ENCODE results near the gene MYO18B. TPM values are rescaled to one million over a fixed set of nuclear protein-coding genes. Genes with fewer than 3 reads are reported as not detected.

The MYO18B gene
- total and polyA plus RNA-seq, 2 donors (not counting 1 experiment from before 2014, with no cell fraction given) = 0.15 TPM; not detected in 1

- POLR2A ChIA-PET = no interaction called here
- Mint-ChIP-seq H3K27ac (peak overlapping the region; percentile 37), H3K9me3 (ENCODE audit: insufficient read depth) (no peaks in the 10 kb centered on the region), H3K4me1 (peaks cover 6% of the 10 kb centered on the region), H3K4me3 (no peak overlapping the region), H3K27me3 (no peaks in the 10 kb centered on the region)
- Histone ChIP-seq H3K36me3 (replicated peaks in 1 of 2; ENCODE audit: control extremely low read depth in 1 of 2, control insufficient read depth in 1 of 2, extremely low read depth in 1 of 2, insufficient read depth in 2 of 2, low read length in 1 of 2) (peaks cover 2 to 66% of the 10 kb centered on the region in 2 experiments), H3K4me2 (replicated peaks; ENCODE audit: low read depth, low read length, poor library complexity, severe bottlenecking) (no peak overlapping the region), H3K9ac (ENCODE audit: low read length) (no peak overlapping the region), H2AFZ (ENCODE audit: insufficient read depth, low read depth, low read length, poor library complexity, severe bottlenecking) (no peak overlapping the region), H3K4me3 (ENCODE audit: control extremely low read depth in 1 of 5, extremely low read depth in 1 of 5, insufficient read depth in 1 of 5, low read depth in 2 of 5, low read length in 4 of 5) (no peak overlapping the region), H3K27me3 (replicated peaks in 1 of 4; ENCODE audit: control extremely low read depth in 1 of 4, control insufficient read depth in 3 of 4, insufficient read depth in 4 of 4, low read length in 3 of 4) (no peaks in the 10 kb centered on the region), H3K27ac (ENCODE audit: low read length in 2 of 2) (peak overlapping the region in 1 of 2 donors; percentile 11), H4K20me1 (ENCODE audit: control insufficient read depth, insufficient read depth, low read length, poor library complexity, severe bottlenecking) (peaks cover 5% of the 10 kb centered on the region), H3K9me3 (ENCODE audit: control extremely low read depth in 1 of 3, control insufficient read depth in 2 of 3, insufficient read depth in 1 of 3, low read length in 2 of 3) (no peaks in the 10 kb centered on the region), H3K4me1 (ENCODE audit: control insufficient read depth in 2 of 2, insufficient read depth in 2 of 2, low read length in 2 of 2) (no peaks in the 10 kb centered on the region), H3K79me2 (ENCODE audit: control insufficient read depth, insufficient read depth, low read length) (peaks cover 5% of the 10 kb centered on the region)
- no peak for DNase-seq
- WGBS (ENCODE audit: insufficient coverage) = 94% methylated on average over 2 of the region's 2 CpGs
- no peak for ATAC-seq (ENCODE audit: low read depth)
- intact Hi-C loops (cut with micrococcal nuclease) = no loop called here
- CTCF ChIA-PET = interaction anchor here (0.8 to 5.3 kb wide), 5 partner anchors 10 to 235 kb away, joined by 3 to 41 read pairs (median 4); no protein-coding TSS in a partner anchor
- TF ChIP-seq EZH2 (IDR thresholded peaks at IDR 0.05; ENCODE audit: borderline replicate concordance, insufficient read depth, low read depth, low read length, poor library complexity, severe bottlenecking) = no peak
- TF ChIP-seq, protein P1, sequence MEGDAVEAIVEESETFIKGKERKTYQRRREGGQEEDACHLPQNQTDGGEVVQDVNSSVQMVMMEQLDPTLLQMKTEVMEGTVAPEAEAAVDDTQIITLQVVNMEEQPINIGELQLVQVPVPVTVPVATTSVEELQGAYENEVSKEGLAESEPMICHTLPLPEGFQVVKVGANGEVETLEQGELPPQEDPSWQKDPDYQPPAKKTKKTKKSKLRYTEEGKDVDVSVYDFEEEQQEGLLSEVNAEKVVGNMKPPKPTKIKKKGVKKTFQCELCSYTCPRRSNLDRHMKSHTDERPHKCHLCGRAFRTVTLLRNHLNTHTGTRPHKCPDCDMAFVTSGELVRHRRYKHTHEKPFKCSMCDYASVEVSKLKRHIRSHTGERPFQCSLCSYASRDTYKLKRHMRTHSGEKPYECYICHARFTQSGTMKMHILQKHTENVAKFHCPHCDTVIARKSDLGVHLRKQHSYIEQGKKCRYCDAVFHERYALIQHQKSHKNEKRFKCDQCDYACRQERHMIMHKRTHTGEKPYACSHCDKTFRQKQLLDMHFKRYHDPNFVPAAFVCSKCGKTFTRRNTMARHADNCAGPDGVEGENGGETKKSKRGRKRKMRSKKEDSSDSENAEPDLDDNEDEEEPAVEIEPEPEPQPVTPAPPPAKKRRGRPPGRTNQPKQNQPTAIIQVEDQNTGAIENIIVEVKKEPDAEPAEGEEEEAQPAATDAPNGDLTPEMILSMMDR (IDR thresholded peaks at IDR 0.05) = no peak
Observed at GRCh38 chr22:25697978-25698377, 44.0 kb upstream of the MYO18B start.

- Mint-ChIP-seq H3K27ac (peak overlapping the region; percentile 50), H3K4me3 (no peak overlapping the region), H3K4me1 (peaks cover 6% of the 10 kb centered on the region), H3K9me3 (ENCODE audit: insufficient read depth) (no peaks in the 10 kb centered on the region), H3K27me3 (no peaks in the 10 kb centered on the region)
- Histone ChIP-seq H3K4me2 (replicated peaks; ENCODE audit: low read depth, low read length, poor library complexity, severe bottlenecking) (no peak overlapping the region), H3K9ac (ENCODE audit: low read length) (no peak overlapping the region), H3K27ac (ENCODE audit: low read length in 2 of 2) (no peak overlapping the region), H3K9me3 (ENCODE audit: control extremely low read depth in 1 of 3, control insufficient read depth in 2 of 3, insufficient read depth in 1 of 3, low read length in 2 of 3) (no peaks in the 10 kb centered on the region), H3K79me2 (ENCODE audit: control insufficient read depth, insufficient read depth, low read length) (peaks cover 1% of the 10 kb centered on the region), H4K20me1 (ENCODE audit: control insufficient read depth, insufficient read depth, low read length, poor library complexity, severe bottlenecking) (peaks cover 6% of the 10 kb centered on the region), H3K27me3 (replicated peaks in 1 of 4; ENCODE audit: control extremely low read depth in 1 of 4, control insufficient read depth in 3 of 4, insufficient read depth in 4 of 4, low read length in 3 of 4) (no peaks in the 10 kb centered on the region), H3K36me3 (replicated peaks in 1 of 2; ENCODE audit: control extremely low read depth in 1 of 2, control insufficient read depth in 1 of 2, extremely low read depth in 1 of 2, insufficient read depth in 2 of 2, low read length in 1 of 2) (peaks cover 2 to 65% of the 10 kb centered on the region in 2 experiments), H2AFZ (ENCODE audit: insufficient read depth, low read depth, low read length, poor library complexity, severe bottlenecking) (no peak overlapping the region), H3K4me3 (ENCODE audit: control extremely low read depth in 1 of 5, extremely low read depth in 1 of 5, insufficient read depth in 1 of 5, low read depth in 2 of 5, low read length in 4 of 5) (no peak overlapping the region), H3K4me1 (ENCODE audit: control insufficient read depth in 2 of 2, insufficient read depth in 2 of 2, low read length in 2 of 2) (no peaks in the 10 kb centered on the region)
- DNase-seq = no peak
- ATAC-seq (ENCODE audit: low read depth) = no peak
- POLR2A ChIA-PET = no interaction called here
- intact Hi-C loops (cut with micrococcal nuclease) = no loop called here
- TF ChIP-seq, protein P1 (IDR thresholded peaks at IDR 0.05) = no peak
- TF ChIP-seq EZH2 (IDR thresholded peaks at IDR 0.05; ENCODE audit: borderline replicate concordance, insufficient read depth, low read depth, low read length, poor library complexity, severe bottlenecking) = no peak
- WGBS (ENCODE audit: insufficient coverage) = 97% methylated on average over 7 of the region's 7 CpGs
- CTCF ChIA-PET = interaction anchor here (0.8 to 5.3 kb wide), 4 partner anchors 75 to 236 kb away, joined by 3 to 41 read pairs (median 4); no protein-coding TSS in a partner anchor
Observed at GRCh38 chr22:25698461-25698860, 43.5 kb upstream of the MYO18B start.
